Mucosa of descending colon (tissue), 3 donors: ENCODE results near the gene IFFO2. TPM values are rescaled to one million over a fixed set of nuclear protein-coding genes. Genes with fewer than 3 reads are reported as not detected.

ENCODE experiments used
- ATAC-seq: fragments of 200-7000 bp; cut with Tn5 transposase; one replicate; pipeline ENCODE4 v1.9.1; 2020; ENCODE audit warnings: mild to moderate bottlenecking, moderate library complexity
- DNase-seq, 3 donors: peaks; one replicate each; pipeline ENCODE4 v3.0.0-alpha.2; 2020
- H3K36me3 ChIP-seq: fragments of 200-600 bp; one replicate; pipeline ENCODE4 v1.8.0; 2021; ENCODE audit warnings: low read depth, mild to moderate bottlenecking
- H3K4me1 ChIP-seq: fragments of 200-600 bp; one replicate; pipeline ENCODE4 v1.8.0; 2021; ENCODE audit warnings: low read depth, mild to moderate bottlenecking
- H3K4me3 ChIP-seq: fragments of 200-600 bp; one replicate; pipeline ENCODE4 v1.8.0; 2021; ENCODE audit warnings: mild to moderate bottlenecking
- H3K9me3 ChIP-seq: fragments of 200-600 bp; one replicate; pipeline ENCODE4 v1.8.0; 2021; ENCODE audit warnings: mild to moderate bottlenecking
- intact Hi-C, 2 donors: fragments of 100-400 bp; cut with DNase I in 1 of 2; cut with micrococcal nuclease in 1 of 2; formaldehyde crosslinking; loops; one replicate each; pipeline versions ENCODE4 v1.11.0 to v1.11.1; 2022; cut with DNase I, micrococcal nuclease
- total RNA-seq, 3 donors: library from RNA; stranded (reverse); fragmentation: NEBNext Ultra II Directional in 2 of 3; extraction: Animal tissue kit (Norgen Biotek cat#: 25700) in 2 of 3; gene quantifications; one replicate each; pipeline versions ENCODE4 v1.2.1 to v1.2.4, GENCODE V29; 2021 to 2023
- TF ChIP-seq, protein P1 (sequence below): fragments of 200-600 bp; IDR thresholded peaks from one replicate; pipeline ENCODE4 v1.8.0; 2022; ENCODE audit warnings: antibody characterized with exemption, mild to moderate bottlenecking
- donor health status: DM: no; HTN: no; CAD: no; lungs with moderate emphysema.
- donor health status: DM: no; HTN: no; CAD: no.
- donor health status: DM: no; HTN: yes; CAD: no.

IFFO2 gene
- total RNA-seq, 3 donors from 2014 or later: 13.1 to 19.0 (median 15.5) TPM

- ATAC-seq (no peak), DNase-seq (no peak)
- intact Hi-C loops: no loop called here
- Histone ChIP-seq H3K36me3 (no peaks in the 10 kb centered on the region), H3K4me1 (no peaks in the 10 kb centered on the region), H3K4me3 (no peak overlapping the region), H3K9me3 (no peaks in the 10 kb centered on the region)
- TF ChIP-seq, protein P1, sequence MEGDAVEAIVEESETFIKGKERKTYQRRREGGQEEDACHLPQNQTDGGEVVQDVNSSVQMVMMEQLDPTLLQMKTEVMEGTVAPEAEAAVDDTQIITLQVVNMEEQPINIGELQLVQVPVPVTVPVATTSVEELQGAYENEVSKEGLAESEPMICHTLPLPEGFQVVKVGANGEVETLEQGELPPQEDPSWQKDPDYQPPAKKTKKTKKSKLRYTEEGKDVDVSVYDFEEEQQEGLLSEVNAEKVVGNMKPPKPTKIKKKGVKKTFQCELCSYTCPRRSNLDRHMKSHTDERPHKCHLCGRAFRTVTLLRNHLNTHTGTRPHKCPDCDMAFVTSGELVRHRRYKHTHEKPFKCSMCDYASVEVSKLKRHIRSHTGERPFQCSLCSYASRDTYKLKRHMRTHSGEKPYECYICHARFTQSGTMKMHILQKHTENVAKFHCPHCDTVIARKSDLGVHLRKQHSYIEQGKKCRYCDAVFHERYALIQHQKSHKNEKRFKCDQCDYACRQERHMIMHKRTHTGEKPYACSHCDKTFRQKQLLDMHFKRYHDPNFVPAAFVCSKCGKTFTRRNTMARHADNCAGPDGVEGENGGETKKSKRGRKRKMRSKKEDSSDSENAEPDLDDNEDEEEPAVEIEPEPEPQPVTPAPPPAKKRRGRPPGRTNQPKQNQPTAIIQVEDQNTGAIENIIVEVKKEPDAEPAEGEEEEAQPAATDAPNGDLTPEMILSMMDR: no peak
Measured at GRCh38 chr1:18880585-18880984, 75.9 kb downstream of the IFFO2 start.

GRCh38 chr1:18879791-18880309 is 76.6 kb downstream of the IFFO2 start:
- Histone ChIP-seq H3K9me3 (no peaks in the 10 kb centered on the region), H3K4me3 (no peak overlapping the region), H3K36me3 (no peaks in the 10 kb centered on the region), H3K4me1 (peaks cover 4% of the 10 kb centered on the region)
- DNase-seq (no peak), ATAC-seq (no peak)
- intact Hi-C loops: no loop called here
- TF ChIP-seq, protein P1: no peak

GRCh38 chr1:18879215-18879790 is 77.2 kb downstream of the IFFO2 start:
- H3K4me1 ChIP-seq: peaks cover 4% of the 10 kb centered on the region
- TF ChIP-seq, protein P1: no peak
- DNase-seq (no peak), ATAC-seq (no peak)
- H3K4me3 ChIP-seq: no peak overlapping the region
- intact Hi-C loops: no loop called here
- no peaks in the 10 kb centered on the region for H3K36me3 ChIP-seq
- H3K9me3 ChIP-seq: no peaks in the 10 kb centered on the region

DNA sequence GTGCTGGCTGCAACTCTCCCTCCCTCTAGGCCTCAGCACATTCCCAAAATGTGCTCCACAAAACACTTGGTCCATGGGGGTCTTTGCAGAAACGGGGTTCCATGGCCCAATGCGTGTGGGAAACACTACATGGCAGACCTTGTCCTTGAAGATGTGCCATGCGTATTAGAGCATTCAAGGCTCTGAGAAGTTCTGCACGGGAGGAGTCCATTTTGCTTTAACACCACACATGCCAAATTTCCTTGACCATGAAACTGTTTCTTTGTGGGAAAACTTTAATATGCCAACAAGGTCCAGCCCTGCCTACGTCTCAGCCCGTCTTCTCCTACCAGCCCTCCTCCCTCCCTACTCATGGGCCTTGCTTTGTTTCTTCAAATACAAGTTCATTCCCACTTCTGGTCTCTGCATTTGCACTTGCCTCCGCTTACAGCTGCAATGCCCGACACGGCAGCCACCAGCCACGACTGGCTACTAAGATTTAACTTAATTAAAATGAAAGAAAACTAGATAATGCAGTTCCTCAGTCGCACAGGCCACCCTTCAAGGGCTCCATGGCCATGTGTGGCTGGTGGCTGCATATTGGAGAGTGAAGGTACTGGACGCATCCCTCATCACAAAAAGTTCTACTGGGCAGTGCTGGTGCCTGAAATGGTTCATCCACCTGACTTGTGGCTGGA is 77.8 kb downstream of the IFFO2 start:
- H3K4me1 ChIP-seq: peaks cover 4% of the 10 kb centered on the region
- H3K36me3 ChIP-seq: no peaks in the 10 kb centered on the region
- TF ChIP-seq, protein P1: no peak
- no peaks in the 10 kb centered on the region for H3K9me3 ChIP-seq
- DNase-seq: no peak
- no peak overlapping the region for H3K4me3 ChIP-seq
- intact Hi-C loops: no loop called here
- ATAC-seq: no peak

- no peak for DNase-seq
- ATAC-seq: no peak
- H3K36me3 ChIP-seq: no peaks in the 10 kb centered on the region
- H3K9me3 ChIP-seq: no peaks in the 10 kb centered on the region
- TF ChIP-seq, protein P1: no peak
- peaks cover 4% of the 10 kb centered on the region for H3K4me1 ChIP-seq
- H3K4me3 ChIP-seq: no peak overlapping the region
- intact Hi-C loops: no loop called here
Measured at GRCh38 chr1:18877282-18877681, 79.2 kb downstream of the IFFO2 start.
